ENCODE measurements around the gene OR2AG2. TPM values are rescaled to one million over a fixed set of nuclear protein-coding genes. Genes with fewer than 3 reads are reported as not detected.
"Not testable (repeated sequence)": the region's sequence is repeated elsewhere in the genome, so short reads cannot be mapped to it uniquely, and the experiment has no call there.

OR2AG2 gene
- 0.47 TPM for total RNA-seq

DNA sequence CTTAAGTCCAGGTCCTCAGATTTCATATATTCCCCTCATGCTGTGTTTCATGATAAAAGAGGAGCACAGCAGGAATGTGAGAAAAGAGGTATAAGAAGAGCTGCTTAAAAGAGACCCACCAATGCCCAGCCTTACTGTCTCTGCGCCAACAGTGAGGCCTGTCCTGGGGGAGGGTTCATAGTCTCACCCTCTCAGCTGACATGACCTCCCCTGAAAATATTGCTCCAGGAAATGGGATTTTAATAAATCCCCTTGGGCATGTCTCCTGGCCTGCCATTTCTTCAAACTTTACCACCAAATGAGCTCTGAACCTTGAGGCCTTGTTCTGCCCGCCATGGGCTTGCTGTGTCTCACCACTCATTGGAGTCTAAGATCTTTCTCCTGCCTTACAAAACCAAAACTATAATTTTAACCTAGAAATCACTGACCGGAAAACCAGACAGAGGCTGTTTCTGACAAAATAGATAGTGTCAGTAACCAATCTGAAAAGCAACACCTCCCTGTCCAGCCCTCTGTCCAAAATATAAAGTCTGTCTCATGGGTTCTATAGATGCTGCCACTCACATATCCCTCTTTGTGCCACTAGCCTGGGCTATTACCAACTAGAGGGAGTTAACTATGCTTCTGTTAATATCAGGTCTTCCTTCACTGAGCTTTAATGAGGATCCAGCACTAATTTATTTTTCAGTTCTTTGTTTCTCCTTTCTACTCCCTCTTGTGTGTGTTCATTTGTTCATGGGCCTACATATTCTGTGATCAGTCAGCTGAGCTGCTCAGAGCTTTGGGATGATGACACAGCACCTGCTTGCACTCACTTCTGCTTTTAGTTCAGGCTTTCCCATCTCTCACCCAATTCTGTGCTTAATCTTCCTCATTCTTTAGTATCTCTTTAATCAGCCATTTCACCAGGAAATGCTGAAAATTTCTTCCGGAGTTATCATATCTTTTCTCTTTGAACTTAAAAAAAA, at the start of gene OR2AG2:
OR2AG2 (minus strand) TSS at position 51 of the 968 bp plus-strand sequence. CDS start 3,019 bp downstream, outside the sequence.
- DNase-seq, result no peak

DNA sequence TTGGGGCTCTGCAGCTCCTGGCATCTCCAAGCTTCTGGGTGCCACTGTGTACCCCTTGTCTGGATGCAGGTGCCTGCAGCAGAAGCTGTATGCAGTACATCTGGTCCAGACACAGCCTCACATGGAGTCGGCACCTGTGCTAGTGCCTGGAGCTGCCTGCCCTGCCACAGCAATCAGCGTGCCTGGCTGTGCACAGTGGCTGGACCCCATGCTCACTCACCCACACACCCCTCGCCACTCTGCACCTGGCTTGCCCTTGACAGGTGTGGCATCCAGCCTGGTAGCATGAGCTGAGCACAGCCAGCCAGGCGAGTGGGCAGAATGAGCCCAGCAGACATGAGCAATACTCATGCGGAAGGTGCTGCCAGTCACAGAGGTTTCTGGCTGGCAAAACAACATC, 47.2 kb upstream of the OR2AG2 start:
- no peak for DNase-seq

GRCh38 chr11:6817694-6818093, 45.9 kb upstream of the OR2AG2 start:
- DNase-seq, result no peak

- DNase-seq, result no peak
These were observed 41.9 kb upstream of the OR2AG2 start for GRCh38 chr11:6813656-6814055.

DNA sequence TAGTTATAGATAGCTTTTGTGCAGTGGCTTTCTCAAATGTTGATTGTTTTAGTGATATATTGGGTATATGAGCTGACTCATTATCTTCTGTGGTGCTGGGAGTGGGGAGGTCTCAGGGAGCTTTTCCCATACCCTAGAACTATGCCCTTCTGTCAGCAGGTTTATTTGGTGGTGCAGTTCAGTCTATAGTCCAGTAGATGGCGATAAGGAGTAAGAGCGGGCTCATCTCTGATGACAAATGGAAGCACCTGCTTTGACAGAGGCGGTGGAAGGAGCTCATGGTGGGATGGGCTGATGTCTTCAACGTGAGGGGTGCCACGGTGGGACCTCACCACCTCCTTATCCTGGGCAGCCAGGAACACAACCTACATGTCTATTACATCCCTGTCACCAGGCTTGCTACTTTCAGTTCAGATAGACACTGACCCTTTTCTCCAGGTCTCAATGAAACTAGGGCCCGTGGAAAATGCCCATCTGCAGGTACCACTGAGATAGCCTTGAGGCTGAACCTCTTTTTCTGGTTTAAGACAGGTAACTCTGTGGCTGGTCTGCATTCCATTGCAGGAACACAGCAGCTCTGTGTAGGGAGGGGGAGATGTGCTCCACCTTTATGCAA, 40.7 kb upstream of the OR2AG2 start:
- no peak for DNase-seq

DNA sequence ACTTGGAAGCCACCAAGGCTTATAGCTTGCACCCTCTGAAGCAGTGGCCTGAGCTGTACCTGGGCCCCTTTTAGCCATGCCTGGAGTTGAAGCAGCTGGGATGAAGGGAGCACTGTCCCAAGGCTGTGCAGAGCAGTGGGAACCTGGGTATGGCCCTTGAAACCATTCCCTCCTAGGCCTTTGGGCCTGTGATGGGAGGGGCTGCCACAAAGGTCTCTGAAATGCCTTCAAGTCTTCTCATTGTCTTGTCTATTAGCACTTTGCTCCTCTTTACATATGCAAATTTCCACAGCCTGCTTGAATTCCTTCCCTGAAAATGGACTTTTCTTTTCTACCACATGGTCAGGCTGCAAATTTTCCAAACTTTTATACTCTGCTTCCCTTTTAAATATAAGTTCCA, 29.3 kb upstream of the OR2AG2 start:
- DNase-seq, result not testable (repeated sequence)

GRCh38 chr11:6799402-6799801, 27.6 kb upstream of the OR2AG2 start, which contains the start of gene OR6A2:
OR6A2 (minus strand) TSS chr11:6799689; CDS start chr11:6795708, 3,981 bp downstream.
- no peak for DNase-seq

DNA sequence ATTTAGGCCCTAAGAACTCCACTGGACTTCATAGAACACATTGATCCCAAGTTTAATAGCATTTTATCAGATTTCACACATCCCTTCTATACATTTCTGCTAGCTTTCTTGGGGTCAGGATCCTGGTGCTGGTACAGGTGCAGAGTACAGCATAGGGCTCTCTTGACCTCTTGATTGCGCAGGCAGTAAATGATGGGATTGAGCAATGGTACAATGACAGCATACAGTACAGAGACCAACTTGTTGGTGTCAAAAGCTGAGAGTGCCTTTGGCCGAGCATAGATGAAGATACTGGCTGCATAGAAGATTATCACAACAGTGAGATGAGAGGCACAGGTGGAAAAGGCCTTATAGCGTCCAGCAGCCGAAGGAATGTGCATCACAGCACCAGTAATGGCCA, 22.9 kb upstream of the OR2AG2 start:
- DNase-seq, result no peak

- no peak for DNase-seq
These were observed 18.8 kb upstream of the OR2AG2 start for GRCh38 chr11:6790546-6790945.

DNA sequence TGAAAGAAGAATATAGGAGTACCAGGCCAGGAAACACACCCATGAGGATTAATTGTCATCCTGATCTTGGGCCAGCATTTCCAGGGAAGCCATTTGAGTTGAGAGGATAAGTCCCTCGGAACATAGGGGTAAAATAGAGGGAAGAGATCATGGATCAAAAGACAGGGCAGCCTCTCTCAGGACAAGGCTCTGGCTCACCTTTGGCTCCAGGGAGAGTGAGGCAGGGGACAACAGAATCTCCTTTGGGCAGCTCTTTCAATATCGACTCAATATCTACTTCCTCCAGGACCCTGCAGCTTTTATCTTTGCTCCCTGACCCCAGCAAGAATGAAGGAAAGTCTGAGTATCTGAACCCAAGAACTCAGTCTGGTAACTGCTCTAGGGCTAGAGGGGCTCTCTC, 10.9 kb upstream of the OR2AG2 start, which contains the start of gene OR2AG1:
OR2AG1 (plus strand) TSS at position 301 of the 400 bp plus-strand sequence. CDS start 2,018 bp downstream, outside the sequence.
- no peak for DNase-seq

DNA sequence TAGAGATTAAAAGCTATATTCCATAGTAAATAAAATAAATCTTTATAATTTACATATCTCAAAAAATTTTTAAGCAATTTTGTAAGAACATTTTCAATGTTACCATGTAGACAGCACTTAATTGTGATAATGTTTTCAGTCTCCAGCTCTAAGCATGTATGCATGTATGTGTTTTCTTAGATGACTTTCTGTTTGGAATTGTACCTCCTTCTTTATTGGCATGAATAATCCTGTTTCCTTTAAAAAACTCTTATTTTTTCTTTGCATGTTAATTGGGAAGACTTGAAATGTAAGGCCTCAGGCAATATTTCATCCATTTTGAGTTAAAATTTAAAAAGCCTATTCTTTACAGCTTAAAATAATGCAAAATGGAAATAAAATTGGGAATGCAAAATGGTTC, 9.1 kb upstream of the OR2AG2 start:
- no peak for DNase-seq

- DNase-seq, result no peak
These were observed 6.7 kb upstream of the OR2AG2 start for GRCh38 chr11:6778518-6778917.

DNA sequence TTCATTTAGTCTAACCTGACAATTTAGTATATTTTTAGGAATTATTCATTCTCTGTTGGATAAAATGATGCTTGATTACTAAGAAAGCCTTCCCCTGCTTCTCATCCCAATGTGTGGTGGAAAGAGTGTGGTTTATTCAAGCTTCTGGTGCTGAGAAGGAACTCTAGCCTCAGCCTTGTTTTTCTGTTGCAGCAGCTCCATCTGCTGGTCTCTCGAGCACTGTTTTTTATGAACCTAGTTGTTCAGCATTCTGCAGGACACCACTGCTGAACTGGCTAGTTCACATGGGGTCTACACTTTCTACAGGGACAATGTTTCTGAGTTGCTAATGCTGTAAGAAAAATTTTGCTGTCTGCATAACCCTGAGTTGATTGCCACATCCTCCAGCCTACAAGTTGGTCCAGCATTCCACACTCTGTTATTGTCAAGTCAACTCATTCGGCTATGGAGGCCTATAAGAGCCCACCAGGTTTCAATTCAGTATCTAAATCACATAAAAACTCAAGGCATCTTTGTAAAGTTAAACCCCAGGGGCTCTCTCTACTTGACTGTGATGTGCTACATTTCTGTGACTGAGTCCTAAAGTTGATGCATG, 14.3 kb downstream of the OR2AG2 start:
- DNase-seq, result peak; percentile 34

- DNase-seq, result no peak
These were observed 15.8 kb downstream of the OR2AG2 start for GRCh38 chr11:6755953-6756347.

DNA sequence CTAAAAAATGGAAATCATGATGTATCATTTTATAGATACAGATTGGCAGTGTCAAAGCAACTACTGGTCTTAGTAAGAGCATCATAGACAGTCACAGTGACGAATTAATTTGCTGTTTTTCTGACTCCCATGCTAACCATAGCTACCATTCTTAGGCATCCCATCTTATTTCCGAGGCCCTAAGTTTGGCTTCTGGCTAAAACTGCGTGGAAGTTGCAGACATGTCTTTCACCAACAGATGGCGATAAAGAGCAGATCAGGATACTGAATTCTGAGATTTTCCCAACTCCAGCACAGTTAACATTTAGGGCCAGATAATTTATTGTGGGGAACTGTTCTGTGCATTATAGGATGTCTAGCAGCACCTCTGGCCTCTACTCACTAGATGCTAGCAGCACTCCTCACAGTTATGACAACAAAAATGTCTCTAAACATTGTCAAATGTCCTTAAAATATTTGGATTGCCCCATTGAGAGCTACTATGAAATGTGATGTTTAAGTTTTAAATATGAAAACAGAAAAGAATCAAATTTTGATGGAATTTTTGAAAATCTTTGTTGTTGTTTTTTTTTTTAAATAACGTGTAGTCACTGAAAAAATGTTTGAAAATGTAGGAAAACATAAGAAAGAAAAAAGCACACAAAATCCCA, 16.3 kb downstream of the OR2AG2 start:
- DNase-seq, result no peak

DNA sequence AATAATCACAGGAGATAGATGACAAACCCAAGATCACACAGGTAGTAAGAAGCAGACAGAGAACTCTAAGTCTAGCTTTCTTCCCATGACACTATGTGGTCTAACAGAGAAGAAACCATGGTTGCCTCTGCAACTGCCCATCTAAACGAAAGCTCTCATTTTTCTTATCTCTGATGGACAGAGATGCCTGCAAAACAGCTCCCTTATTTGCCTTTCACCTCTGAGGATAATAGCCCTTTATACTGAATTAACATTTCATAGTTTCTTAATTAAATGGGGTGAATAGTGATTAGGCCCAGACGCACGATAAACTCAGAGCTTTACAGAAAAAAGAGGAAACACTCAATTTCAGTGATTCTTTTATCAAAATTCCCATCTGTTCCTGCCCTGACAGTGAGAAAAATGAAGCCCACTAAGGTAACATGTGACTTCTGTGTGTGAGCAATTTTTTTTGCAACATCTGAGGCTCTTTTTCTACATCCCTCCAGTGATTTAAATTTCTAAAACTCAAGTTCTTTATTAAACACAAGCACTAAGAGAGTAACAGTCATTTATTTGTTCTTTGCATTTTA, 24.6 kb downstream of the OR2AG2 start:
- no peak for DNase-seq

GRCh38 chr11:6746626-6747025, 25.1 kb downstream of the OR2AG2 start:
- no peak for DNase-seq

DNA sequence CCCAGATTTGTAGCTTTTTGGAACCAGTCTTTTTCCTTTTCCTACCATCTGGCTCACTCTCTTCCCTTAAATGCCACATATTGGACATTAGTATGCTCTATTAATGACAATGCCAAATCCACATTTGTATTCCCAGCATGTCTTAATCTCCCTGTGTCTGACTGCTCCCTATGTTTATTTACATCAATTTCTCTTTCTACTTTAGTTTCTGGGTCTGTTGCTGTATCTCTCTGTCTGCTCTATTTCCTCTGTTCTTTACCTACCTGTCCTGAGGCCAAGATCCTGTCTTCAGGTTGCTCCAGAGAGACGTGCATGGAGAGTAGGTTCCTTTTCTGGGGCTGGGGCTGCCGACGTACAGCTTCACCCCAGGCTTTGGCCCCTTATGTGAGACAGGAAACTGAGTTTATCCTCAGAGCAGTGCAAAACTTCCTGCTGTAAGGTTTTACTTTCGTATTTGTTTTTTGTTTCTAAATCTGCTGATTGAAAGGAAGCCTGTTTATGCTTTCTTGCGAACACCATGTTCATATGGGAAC, 25.6 kb downstream of the OR2AG2 start:
- no peak for DNase-seq

- DNase-seq, result no peak
These were observed 26.2 kb downstream of the OR2AG2 start for GRCh38 chr11:6745465-6746015.

DNA sequence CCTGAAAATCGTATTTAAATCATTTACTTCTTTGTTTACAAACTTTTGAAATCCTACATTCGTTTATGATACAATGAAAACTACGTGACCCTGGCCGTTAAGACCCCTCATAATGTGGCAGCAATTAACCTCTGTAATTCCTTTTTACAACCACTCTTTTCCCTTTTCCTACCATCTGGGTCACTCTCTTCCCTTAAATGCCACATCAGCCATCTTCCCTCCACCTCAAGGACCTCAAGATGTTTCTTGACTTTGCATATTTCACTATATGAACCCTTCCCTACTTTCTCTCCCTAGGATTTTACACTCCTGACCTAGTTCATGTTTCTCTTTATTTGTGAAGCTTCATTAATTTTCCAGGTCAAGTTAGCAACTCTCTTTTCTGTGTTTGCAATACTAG, 26.8 kb downstream of the OR2AG2 start:
- no peak for DNase-seq

DNA sequence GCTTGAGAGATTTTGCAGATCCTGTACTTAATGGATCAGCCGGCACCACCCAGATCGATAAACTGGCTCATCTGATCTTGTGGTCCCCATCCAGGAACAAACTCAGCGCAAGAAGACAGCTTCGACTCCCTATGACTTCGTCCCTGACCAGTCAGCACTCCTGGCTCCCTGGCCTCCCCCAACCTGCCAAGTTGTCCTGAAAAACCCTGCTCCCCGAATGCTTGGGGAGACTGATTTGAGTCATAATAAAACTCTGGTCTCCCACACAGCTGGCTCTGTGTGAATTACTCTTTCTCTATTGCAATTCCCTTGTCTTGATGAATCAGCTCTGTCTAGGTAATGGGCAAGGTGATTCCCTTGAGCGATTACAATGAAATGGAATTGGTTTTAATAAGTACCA, 29.5 kb downstream of the OR2AG2 start:
- DNase-seq, result no peak

- DNase-seq, result no peak
These were observed 33.2 kb downstream of the OR2AG2 start for GRCh38 chr11:6738590-6738989.

Measured in occipital lobe (tissue), 2 donors.